GM19193 (cell line): ENCODE data around the gene OSCP1.

ENCODE experiments used
- POLR2A ChIP-seq: IDR thresholded peaks from 4 replicates; pipeline ENCODE4 v1.6.1; 2011; ENCODE audit not compliant: insufficient read depth, insufficient read length; ENCODE audit errors: extremely low read depth

OSCP1 gene

DNA sequence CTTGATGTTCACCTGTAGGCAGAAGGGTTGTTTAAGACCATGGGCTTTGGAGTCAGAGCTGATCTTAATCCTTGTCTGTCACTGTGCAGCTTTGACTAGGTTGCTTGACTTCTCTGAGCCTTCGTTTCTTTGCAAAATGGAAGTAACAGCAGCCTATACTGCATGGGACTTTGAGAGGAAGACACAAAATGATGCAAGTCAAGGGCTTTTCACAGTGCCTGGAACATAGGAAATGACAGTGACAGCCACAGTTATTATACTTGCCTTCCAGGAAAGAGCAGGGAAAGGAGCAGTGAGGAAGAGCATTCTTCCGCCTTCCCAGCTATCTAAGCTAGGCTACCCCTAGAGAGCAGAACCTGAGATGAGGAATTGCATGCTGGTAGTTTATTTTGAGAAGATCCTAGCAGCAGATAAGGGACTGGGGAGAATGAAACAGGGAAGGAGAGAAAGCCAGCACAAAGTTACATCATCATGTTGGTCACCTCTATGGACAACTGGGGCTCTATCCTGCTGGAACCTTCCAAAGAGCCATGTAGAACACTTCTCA lies 29.3 kb upstream of the OSCP1 start:
- no peak for TF ChIP-seq POLR2A

DNA sequence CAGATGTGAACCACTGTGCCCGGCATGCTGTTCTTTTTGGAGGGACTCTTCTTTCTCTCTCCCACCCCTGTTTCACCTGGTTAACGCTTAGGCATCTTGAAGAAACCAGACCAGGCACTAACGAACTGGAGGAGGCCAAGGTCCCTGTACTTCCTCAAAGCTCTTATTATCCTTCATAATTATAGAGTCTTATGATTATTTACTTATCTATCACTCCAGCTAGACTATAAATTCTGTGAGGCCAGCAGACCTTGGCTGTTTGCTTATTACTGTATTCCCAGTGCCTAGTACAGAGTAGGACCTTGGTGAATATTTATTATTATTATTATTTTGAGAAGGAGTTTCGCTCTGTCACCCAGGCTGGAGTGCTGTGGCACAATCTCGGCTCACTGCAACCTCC lies 26.7 kb upstream of the OSCP1 start:
- no peak for TF ChIP-seq POLR2A

DNA sequence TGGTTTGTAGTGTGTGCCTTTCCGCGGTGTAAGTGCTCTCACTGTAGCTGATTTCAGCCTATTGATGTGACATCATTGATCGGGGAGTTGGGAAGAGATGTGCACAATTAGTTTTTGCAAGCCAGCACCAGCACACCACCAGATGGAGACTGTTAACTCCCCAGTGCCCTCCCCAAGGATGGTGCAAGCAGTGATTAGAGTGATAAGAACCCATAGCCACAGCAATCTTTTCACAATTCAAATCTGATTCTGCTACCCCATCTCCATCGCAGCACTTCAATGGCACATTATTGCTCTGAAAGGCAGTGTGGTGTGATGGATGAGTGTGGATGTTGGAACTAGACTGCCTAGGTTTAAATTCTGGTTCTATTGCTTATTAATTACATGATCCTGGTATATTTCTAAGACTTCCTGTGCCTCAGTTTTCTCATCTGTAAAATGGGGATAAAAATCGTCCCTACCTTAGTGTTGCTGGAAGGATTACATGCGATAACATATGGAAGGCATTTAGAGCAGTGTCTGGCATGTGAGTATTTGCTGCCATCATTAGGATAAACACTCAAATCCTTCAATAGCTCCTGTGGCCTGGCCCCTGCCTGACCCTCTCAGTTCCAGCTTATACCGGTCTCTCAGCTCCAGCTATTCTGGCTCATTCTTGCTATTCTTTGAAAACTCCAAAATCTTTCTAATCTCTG lies 25.8 kb upstream of the OSCP1 start:
- no peak for TF ChIP-seq POLR2A

DNA sequence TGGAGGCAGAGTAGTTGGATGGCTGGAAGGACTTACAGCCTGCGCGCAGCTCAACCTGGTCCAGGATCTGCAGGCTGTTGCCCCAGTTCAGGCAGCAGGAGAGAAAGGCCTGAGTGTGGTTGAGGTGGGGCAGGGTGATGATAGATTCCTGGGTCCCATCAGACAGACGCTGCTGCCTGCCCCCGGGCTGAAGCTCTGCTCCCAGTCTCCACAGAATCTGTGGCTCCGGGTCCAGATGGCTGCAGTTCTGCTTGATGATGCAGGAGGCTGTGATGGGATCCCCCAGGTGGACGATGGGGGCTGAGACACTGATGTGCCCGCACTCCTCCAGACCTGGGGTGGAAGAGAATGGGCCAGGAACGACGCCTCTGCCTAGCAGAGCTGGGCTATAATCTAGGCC lies 25.1 kb upstream of the OSCP1 start:
- TF ChIP-seq POLR2A: no peak

DNA sequence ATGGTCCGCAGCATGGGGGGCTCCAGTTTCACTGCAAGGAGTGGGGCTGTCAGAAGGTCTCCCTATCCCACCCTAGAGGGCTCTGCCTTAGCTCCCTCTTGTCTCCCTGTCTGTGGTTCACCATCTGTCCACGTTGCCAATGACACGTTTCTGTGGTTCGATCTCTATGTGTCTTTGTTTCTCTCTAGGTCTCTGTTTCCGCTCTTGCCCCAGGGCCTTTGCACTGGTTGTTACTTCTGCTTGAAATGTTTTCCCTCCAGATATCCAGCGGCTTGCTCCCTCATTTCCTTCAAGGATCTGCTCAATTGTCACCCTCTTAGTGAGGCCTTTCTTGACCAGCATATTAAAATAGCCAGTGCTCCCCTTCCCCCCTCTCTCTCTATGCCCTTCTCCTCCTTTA lies 22.4 kb upstream of the OSCP1 start:
- no peak for TF ChIP-seq POLR2A

DNA sequence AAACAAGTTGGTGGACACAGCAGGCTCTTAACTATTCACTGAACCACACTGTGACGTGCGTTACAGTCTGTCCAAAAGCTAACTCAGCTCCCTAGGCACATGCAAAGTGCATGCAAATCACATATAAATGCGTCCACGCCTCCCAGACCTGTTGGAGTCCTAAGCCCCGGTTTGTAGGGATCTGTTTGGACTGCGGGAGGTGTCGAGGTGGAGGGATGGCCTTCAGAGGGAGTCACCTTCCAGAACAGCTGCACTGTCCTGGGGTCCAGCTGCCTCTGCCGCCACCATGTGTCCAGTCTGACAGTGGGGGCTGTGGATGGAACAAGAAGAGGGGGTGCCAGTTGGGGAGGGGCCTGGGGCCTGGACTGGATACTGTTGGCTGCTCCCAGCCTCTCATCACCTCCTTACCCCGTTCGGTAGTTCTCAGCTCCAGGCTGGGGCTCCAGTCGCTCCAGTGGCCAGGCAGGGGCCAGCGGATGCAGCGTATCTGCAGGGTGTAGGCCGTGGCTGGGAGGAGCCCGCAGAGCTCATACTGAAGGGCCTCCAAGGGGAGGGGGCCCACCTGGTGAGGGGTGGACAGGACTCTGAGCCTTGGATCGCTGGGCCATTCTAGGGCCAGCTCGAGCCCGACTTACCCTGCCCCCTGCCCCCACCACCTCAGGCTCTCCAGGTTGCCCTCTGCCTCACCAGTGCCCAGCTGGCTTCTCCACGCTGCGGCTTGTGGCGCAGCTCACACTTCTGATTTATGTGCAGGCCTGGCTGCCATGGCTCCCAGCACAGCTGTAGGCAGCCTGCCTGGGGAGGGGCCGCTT lies 21.8 kb upstream of the OSCP1 start:
- TF ChIP-seq POLR2A: no peak

DNA sequence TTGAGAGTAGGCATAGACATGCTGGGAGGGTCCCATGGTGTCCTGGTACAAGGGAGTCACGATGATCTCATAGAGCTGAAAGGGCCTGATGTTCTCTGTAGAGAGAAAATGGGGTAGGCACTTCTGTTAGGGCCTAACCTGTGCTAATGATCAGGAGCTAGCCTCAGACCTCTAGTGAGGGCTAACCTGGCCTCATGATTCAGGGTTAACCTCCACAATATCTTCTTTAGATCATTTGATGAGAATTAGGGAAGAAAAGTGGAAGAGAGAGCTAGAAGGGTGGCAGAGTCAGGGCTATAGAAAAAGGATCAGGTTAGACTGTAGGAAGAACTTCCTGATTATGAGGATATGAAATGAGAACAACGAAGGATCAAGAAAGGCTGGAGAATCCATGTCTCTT lies 18.9 kb upstream of the OSCP1 start:
- no peak for TF ChIP-seq POLR2A

DNA sequence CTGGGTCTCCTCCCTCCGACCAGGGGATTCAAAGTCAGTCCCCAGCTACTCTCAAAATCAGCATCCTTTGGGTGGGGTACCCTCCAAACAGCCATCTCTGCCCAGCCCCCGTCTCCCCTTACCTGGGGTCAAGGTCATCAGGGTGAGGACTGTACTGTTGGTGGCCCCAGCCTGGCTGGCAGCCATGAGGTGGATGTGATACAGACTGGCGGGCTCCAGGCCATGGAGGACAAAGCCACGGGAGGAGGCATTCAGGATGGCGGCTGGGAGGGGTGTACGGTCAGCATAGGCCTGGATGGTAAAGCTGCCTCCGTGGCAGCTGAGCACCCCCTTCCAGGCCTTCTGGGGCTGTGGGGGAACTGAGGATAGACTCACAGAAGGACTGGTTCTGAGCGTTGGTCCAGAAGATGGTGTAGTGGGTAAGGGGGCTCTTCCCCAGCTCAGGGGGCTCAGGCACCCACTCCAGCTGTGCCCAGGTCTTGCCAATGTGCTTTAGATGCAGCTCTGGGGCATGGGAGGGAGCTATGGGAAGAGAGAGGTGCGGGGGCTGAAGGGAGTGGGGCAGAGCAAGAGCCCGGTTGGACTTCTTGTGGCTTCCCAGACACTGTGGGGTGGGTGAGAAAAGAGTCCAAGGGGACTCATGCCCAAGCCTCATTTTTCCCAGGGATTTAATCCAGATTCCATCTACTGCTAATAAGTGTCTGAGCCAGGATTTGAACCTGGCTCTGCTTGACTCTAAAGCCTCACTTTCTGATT lies 17.6 kb upstream of the OSCP1 start:
- TF ChIP-seq POLR2A: no peak

DNA sequence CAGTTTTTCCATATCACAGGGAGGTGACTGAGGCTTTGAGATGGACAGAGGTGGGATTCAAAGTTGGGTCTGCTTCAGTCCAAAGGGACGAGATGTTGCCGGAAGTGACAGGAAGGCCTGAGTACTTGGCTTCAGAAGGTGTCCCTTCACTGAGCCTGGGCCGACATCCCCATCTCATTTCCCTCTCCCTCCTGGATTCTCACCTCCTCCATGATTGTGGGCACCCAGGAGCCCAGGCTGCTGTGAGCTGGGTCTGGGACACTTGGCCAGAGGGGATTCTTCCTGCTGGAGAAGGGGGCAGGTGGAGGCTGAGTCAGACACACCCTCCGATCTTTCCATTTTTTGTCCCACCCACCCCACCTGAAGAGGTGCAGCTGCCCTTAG lies 16.8 kb upstream of the OSCP1 start:
- TF ChIP-seq POLR2A: no peak

DNA sequence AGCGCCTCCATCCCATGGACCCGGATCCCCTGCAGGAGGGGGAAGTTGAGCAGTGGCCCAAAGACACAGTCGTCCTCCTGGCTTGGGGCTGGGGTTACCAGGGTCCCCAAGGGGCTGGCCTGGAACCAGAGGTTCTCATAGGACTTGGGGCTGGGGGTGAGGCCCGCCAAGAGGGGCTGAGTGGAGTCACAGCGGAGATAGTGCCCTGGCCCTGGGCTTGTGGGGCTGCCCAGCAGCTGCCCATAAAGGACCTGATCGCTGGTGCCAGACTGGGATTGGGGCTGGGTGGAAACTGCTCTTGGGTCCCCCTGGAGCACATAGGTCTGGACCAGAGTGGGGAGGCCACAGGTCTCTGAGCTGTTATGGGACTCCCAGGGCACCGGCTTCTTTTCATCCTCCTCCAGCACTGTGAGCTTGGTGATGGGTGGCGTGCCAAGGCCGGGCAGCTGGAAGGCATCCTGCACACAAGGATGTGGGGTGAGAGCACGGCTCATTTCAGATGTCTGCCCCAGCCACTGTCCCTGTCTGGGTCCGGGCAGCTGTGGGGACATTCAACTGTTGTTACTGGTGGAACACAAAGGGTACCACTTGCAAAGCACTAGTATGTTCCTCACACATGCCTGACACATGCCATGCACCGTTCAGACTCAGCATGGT lies 16.2 kb upstream of the OSCP1 start:
- no peak for TF ChIP-seq POLR2A

DNA sequence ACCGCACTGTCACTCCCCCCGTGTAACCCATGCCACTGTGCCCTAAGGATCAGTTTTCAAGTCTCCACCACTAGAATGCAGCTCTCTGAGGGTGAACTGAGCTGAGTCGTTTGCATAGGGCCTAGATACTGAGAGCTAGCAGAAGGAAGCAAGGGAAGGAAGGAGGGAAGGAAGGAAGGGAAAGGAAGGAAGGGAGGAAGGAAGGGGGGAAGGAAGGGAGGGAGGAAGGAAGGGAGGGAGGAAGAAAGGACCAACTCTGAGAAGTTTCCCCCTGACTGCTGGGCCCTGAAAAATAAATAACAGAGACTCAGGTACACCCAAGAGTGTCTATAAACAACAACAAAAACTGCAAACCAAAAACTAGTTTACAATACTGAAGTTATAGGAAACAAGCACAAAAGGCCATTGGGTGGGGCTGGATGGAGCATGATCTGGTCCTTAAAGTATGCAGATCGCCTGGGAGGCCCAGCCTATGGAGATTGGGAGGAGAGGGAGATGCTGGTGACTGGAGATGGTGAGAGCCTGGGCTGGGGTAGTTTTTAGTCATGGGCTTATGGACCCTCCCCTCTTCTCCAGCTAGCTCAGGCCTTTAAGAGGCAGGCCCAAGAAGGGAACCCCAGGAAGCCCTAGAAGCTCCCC lies 15.6 kb upstream of the OSCP1 start:
- TF ChIP-seq POLR2A: no peak

DNA sequence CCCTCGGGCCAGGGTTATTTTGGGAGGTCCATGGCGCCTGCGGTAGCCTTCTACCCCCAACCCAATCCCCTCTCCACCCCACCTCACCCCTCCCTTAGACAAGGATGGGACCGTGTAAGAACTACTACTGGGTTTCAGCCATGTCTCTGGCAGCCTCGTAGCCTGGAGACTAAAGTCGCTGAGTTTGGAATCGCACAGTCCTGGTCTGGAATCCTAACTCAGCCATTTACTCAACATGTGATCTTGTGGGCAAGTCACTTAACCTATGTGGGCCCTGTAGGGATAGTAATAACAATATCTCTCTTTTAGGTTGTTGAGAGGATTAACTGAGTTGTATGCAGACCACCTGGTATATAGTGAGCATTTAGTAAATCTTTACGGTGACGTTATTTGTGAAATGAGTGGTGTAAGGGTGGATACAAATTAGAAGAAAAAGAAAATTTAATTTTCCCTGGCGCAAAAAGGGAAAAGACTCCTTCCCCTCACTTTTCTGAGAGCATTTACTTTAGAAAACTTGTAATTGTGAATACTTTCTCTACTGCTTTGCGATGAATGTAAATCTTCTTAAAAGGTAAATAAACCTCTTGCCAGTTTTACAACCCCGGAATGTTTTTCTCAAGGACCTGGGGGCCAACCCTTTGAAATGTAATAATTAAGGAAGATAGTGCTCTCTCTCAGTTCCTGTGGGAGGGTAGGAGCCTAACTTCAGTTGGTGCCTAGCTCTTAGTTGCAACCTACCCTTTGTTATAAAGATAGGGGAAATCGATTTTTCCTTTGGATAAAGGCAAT lies 14.5 kb upstream of the OSCP1 start:
- TF ChIP-seq POLR2A: no peak

DNA sequence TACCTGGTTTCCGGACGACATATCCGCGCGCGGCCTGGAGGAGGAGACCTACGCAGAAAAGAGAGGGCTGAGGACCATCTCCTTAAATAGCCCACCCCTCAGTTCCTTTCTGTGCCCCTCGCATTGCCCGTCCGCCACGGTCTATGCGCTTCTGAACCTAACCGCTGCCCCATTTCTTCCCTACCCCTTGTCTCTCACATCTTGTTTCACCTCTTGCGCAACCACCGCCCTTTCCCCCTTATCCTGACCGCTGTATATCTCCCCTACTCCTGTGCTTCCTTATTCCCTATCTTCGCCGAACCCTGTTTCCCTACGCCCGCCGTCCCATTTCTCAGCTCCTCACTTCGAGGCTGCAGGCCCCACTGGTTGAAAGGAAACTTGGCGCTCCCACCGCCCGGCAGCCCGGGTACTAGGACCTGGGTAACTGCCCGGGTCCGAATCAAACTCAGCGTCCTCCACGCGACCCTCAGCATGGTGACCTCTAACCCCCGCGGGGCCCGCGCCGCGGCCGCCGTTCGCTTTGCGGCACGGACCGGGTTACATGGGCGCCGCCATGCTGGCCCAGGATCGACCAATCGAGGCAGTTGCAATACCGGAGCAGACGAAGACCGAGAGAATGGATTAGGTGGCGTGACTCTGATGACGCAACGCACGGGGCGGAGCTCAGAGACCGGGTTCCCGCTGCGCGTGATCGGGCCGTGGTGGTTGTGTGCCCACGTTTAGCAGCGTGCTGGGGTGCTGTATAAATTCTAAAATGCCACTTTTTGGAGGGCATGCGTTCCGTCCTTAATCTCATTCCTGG lies 13.8 kb upstream of the OSCP1 start, which contains the start of gene MRPS15:
Gene MRPS15, minus strand, starts transcription at position 582 of the 802 bp plus-strand sequence. Its CDS starts 109 bp downstream, at position 473.
- TF ChIP-seq POLR2A: peak; percentile 92
